ENCODE data around the gene CCT6B. TPM values are rescaled to one million over a fixed set of nuclear protein-coding genes. Genes with fewer than 3 reads are reported as not detected.

The CCT6B gene
- total and polyA plus RNA-seq, 11 donors = 0.75 to 2.5 (median 1.8) TPM

DNA sequence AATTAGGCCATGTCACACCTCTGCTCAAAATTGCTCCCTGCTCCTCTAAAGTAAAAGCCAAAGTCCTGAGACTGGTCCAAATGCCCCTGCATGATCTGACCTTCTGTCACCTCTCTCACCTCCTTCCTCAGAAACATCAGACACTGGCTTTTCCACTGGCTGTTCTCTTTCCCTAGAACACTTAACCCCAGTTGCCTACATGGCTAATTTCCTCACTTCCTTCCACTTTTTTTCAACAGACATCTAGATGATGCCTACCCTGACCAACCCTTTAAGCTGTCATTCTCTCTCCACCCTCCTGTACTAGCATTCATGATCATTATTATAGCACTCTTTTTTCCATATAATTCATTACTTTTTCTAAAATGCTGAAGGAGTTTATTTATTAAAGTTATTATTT is 31.0 kb downstream of the CCT6B start:
- no peaks in the 10 kb centered on the region for H3K4me1 ChIP-seq
- ATAC-seq = no peak
- no peaks in the 10 kb centered on the region for H3K36me3 ChIP-seq
- H3K4me3 ChIP-seq = no peak overlapping the region
- H3K27me3 ChIP-seq = no peaks in the 10 kb centered on the region
- DNase-seq = no peak
- no peak overlapping the region for H3K27ac ChIP-seq
- intact Hi-C loops (cut with DNase I) = loop anchor here in 1 of 10 donors (10.0 kb wide), 1 partner anchor 55 kb away; no protein-coding TSS in a partner anchor
- no peaks in the 10 kb centered on the region for H3K9me3 ChIP-seq
- TF ChIP-seq, protein P1, sequence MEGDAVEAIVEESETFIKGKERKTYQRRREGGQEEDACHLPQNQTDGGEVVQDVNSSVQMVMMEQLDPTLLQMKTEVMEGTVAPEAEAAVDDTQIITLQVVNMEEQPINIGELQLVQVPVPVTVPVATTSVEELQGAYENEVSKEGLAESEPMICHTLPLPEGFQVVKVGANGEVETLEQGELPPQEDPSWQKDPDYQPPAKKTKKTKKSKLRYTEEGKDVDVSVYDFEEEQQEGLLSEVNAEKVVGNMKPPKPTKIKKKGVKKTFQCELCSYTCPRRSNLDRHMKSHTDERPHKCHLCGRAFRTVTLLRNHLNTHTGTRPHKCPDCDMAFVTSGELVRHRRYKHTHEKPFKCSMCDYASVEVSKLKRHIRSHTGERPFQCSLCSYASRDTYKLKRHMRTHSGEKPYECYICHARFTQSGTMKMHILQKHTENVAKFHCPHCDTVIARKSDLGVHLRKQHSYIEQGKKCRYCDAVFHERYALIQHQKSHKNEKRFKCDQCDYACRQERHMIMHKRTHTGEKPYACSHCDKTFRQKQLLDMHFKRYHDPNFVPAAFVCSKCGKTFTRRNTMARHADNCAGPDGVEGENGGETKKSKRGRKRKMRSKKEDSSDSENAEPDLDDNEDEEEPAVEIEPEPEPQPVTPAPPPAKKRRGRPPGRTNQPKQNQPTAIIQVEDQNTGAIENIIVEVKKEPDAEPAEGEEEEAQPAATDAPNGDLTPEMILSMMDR (IDR thresholded peaks at IDR 0.05) = no peak
- no peak for TF ChIP-seq POLR2A (IDR thresholded peaks at IDR 0.05)

DNA sequence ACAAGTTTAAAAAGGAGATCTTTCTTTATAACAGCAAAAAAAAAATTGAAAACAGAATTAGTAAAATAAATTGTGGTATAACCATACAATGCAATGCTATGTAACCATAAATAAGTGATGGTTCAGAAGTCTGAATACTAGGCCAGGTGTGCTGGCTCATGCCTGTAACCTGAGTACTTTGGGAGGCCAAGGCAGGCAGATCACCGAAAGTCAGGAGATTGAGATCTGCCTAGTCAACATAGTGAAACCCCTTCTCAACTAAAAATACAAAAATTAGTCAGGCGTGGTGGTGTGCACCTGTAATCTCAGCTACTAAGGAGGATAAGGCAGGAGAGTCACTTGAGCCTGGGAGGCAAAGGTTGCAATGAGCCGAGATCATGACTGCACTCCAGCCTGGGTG is 34.6 kb downstream of the CCT6B start:
- WGBS, 4 donors = 92 to 96% (median 93%) methylated on average over 3 of the region's 3 CpGs
- Histone ChIP-seq H3K27ac (no peak overlapping the region), H3K9me3 (no peaks in the 10 kb centered on the region), H3K4me1 (no peaks in the 10 kb centered on the region), H3K27me3 (no peaks in the 10 kb centered on the region), H3K4me3 (no peak overlapping the region), H3K36me3 (no peaks in the 10 kb centered on the region)
- TF ChIP-seq, protein P1 (IDR thresholded peaks at IDR 0.05) = no peak
- no peak for TF ChIP-seq POLR2A (IDR thresholded peaks at IDR 0.05)
- ATAC-seq = no peak
- DNase-seq = no peak
- intact Hi-C loops (cut with DNase I) = no loop called here

DNA sequence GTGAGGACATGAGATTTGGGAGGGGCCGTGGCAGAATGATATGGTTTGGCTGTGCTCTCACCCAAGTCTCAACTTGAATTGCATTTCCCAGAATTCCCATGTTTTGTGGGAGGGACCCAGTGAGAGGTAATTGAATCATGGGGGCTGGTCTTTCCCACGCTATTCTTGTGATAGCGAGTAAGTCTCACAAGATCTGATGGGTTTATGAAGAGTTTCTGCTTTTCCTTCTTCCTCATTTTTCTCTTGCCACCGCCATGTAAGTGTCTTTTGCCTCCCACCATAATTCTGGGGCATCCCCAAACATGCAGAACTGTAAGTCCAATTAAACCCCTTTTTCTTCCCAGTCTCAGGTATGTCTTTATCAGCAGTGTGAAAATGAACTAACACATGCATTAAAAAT is 40.6 kb downstream of the CCT6B start:
- intact Hi-C loops (cut with DNase I) = no loop called here
- H3K36me3 ChIP-seq = no peaks in the 10 kb centered on the region
- 85 to 93% (median 90%) methylated on average over 4 of the region's 4 CpGs for WGBS, 4 donors

DNA sequence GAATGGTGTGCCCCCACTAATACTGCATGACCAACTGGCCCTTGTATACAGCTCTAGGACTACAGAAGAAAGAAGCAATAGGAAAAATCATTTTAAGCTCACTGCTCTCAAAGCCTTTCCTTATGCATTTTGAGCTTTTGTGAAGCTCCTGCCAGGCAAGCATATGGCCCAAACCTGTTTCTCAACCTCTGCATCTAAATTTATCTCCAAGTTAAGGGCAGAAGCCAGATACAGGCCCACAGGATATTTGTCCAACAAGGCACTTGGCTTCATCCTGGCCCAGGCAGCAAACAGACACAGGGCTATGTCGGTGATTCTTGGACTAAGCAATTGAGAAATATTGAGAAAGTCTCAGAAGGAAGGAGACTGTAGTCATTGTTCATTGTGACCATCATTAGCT is 43.9 kb downstream of the CCT6B start:
- no peak for ATAC-seq
- no peak overlapping the region for H3K4me3 ChIP-seq
- no peaks in the 10 kb centered on the region for H3K27me3 ChIP-seq
- H3K36me3 ChIP-seq = no peaks in the 10 kb centered on the region
- intact Hi-C loops (cut with DNase I) = no loop called here
- TF ChIP-seq, protein P1 (IDR thresholded peaks at IDR 0.05) = no peak
- no peak for TF ChIP-seq POLR2A (IDR thresholded peaks at IDR 0.05)
- no peaks in the 10 kb centered on the region for H3K4me1 ChIP-seq
- H3K27ac ChIP-seq = no peak overlapping the region
- 42 to 91% (median 70%) methylated on average over 1 of the region's 1 CpG for WGBS, 4 donors
- no peak for DNase-seq
- no peaks in the 10 kb centered on the region for H3K9me3 ChIP-seq

More for the DNA sequence above, 40.6 kb downstream of the CCT6B start:
- ATAC-seq = no peak
- DNase-seq = no peak
- TF ChIP-seq, protein P1 (IDR thresholded peaks at IDR 0.05) = no peak
- no peak for TF ChIP-seq POLR2A (IDR thresholded peaks at IDR 0.05)
- H3K27me3 ChIP-seq = no peaks in the 10 kb centered on the region
- H3K9me3 ChIP-seq = no peaks in the 10 kb centered on the region
- no peak overlapping the region for H3K4me3 ChIP-seq
- H3K27ac ChIP-seq = no peak overlapping the region
- H3K4me1 ChIP-seq = no peaks in the 10 kb centered on the region
